K562 (cell line): Measurements from ENCODE around the gene SUV39H2.

Experiments
- HNRNPUL1 ChIP-seq: fragments of 200-400 bp; formaldehyde crosslinking; IDR thresholded peaks from 2 replicates; pipeline ENCODE4 v1.6.1; 2017; ENCODE audit warnings: low read length
- TCF7L2 ChIP-seq: fragments of 150-350 bp; IDR thresholded peaks from 2 replicates; pipeline ENCODE4 v1.6.1; 2016; ENCODE audit warnings: low read depth, mild to moderate bottlenecking, low read length, moderate library complexity

GRCh38 chr10:14884082-14884481 is 5.4 kb downstream of the SUV39H2 start:
- no peak for TF ChIP-seq TCF7L2
- no peak for TF ChIP-seq HNRNPUL1
